LNCAP (cell line): ENCODE data around the gene COA1.

Experiments used
- TF ChIP-seq, protein P1 (sequence below): fragments of 450-650 bp; IDR thresholded peaks from 2 replicates; pipeline ENCODE4 v1.5.1; 2017; ENCODE audit warnings: mild to moderate bottlenecking

COA1 gene

DNA sequence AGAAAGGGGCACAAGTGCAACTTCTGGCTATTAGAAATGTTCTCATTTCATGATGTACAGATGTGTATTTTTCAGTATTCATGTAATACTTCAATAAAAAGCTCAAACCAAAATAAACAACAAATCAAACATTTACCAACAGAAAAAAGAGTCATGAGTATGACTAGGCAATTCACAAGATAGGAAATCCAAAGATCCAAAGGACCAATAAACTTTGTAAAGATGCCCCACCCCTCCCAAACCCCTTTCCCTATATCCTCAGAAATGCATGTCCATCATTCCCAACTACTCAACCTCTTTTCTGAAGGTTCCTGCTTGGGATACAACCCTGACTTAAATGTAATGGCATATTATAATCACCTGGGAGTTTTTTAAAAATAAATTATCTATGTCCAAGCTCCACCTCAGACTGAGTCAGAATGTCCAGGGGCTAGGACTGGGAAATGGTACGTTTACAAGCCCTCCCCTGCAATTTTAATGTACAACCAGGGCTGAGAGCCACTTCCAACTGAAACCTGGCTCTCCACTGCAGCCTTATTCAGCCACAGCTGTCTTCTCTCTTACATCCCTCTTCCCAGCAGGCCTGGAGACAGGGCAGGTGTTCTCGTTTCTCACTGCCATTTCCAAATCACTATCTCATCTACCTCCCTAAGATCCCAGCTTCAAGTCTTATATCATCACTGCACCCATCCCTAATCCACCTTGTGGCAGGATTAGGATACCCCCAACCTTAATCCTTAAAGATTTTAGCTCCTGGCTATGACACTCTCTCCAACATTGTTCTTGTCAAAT lies 36.5 kb downstream of the COA1 start:
- TF ChIP-seq, protein P1, sequence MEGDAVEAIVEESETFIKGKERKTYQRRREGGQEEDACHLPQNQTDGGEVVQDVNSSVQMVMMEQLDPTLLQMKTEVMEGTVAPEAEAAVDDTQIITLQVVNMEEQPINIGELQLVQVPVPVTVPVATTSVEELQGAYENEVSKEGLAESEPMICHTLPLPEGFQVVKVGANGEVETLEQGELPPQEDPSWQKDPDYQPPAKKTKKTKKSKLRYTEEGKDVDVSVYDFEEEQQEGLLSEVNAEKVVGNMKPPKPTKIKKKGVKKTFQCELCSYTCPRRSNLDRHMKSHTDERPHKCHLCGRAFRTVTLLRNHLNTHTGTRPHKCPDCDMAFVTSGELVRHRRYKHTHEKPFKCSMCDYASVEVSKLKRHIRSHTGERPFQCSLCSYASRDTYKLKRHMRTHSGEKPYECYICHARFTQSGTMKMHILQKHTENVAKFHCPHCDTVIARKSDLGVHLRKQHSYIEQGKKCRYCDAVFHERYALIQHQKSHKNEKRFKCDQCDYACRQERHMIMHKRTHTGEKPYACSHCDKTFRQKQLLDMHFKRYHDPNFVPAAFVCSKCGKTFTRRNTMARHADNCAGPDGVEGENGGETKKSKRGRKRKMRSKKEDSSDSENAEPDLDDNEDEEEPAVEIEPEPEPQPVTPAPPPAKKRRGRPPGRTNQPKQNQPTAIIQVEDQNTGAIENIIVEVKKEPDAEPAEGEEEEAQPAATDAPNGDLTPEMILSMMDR: no peak

DNA sequence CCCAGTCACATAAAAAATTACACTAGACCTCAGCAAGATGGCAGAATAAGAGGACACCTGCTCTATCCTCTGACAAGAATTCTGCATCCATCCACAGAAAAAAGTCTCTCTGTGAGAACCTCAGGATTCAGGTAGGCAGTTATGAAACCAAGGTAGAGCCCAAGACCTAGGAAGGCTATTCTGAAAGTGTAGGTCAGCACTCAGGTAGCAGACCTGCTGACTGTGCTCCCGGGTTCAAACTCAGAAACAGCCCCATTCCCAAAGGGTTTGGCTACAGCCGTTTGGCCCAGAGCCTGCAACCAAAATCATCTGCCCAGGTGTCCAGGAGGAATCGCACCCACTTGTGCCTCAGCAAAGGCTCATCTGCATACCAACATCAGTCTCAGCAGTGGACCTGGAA lies 37.7 kb downstream of the COA1 start:
- TF ChIP-seq, protein P1: no peak

DNA sequence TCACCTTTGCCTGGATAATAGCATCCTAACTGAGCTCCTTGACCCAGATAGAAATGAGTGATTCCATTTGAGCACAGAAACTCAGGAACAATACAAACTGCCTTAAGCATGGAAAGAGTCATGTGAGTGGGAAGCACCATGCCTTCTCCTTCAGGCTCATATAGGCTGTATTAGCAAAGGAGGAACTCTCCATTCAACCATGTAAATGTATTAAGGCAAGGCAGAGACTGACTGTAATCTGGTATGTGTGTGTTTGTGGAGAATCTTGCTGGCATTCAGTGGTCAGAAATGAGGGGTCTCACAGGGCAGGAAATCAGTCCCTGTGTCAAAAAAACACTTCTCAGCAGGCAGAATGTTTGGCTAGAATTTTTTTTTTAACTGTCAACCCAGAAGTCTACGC lies 40.2 kb downstream of the COA1 start:
- TF ChIP-seq, protein P1: no peak

DNA sequence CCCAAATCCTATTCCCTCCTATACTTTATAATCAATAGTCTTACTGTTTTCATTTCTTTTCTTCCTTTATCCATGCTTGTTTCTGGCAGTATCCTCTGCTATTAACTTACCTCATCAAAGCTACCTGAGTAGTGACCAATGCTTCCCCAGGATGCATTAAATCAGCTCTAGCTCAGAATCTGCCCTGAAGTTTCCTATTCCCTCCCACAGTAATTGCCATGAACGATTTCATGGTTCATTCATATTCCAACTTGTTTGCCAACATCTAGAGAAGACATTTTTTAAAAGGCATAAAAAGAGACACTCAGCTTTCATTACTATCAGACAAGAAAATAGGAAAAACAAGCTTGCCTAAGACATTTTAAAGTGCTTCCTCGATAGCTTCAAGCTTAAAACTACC lies 42.3 kb downstream of the COA1 start:
- TF ChIP-seq, protein P1: no peak

DNA sequence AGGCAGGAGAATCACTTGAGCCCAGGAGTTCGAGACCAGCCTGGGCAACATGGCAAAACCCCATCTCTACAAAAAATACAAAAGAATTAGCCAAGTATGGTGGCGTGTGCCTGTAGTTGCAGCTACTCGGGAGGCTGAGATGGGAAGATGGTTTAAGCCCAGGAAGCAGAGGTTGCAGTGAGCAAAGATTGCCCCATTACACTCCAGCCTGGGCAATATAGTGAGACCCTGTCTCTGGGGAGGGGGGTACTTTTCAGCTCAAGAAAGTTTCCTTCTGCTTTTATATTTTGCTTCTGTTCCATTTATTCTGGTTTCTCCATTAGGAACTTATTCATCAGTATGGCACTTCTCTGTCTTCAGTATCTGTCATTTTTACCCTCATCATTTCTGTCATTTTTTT lies 48.6 kb downstream of the COA1 start:
- TF ChIP-seq, protein P1: no peak

DNA sequence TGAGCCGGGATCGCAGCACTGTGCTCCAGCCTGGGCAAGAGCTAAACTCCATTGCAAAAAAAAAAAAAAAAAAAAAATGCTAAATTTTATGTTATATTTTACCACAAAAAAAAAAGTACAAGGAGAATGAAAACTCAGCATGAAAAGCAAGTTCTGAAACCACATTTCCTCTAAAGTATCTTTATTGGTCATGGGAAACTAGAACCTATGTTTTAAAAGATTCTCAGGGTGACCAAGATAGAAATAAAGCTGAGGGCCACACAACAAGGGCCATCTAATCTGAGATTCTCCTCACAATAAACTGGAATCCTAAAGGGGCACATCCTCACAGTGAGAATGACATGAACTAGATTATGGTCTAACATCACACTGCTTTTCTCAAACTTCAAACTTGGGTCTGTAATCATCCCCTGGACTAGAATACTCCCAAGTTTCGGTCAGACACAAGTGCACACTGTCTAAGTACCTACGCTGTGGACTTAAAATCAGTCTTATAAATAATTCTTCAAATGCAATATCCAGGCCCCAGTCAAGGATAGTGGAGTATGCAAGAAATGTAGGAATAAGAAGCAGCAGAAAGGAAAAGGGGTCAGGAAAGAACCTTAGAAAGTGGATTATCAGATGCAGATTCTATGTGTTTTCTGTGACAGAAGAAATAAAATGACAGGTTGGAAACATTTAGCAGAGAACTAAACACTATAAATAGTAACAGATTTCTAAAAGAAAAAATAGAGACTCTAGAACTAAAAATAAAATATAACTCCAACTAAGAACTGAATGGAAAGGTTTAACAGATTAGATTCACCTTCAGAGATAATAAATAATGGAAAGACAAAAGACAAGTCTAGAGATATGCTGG lies 49.9 kb downstream of the COA1 start:
- TF ChIP-seq, protein P1: no peak

DNA sequence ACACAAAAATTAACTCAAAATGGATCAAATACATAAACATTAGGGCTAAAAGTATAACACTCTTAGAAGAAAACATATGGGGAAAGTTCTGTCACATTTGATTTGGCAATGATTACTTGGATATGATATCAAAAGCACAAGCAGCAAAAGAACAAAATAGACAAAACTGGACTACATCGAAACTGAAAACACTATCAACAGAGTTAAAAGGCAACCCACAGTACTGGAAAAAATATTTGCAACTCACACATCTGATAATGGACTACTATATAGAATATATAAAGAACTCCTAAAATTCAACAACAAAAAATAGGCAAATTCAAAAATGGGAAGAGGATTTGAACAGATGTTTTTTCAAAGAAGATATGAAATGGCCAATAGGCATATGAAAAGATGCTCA lies 51.0 kb downstream of the COA1 start:
- TF ChIP-seq, protein P1: no peak
